Stimulated activated CD4-positive, alpha-beta T cell treated with anti-CD3 and anti-CD28 coated beads, Interleukin-4, amount 100 ng/mL, for 48 hours (primary cell): ENCODE measurements around the gene FBLIM1.

Experiments
- DNase-seq, 2 donors: peaks; one replicate each; pipeline ENCODE4 v3.0.0-alpha.2; 2020; ENCODE audit warnings: low read depth in 2 of 2

The FBLIM1 gene

DNA sequence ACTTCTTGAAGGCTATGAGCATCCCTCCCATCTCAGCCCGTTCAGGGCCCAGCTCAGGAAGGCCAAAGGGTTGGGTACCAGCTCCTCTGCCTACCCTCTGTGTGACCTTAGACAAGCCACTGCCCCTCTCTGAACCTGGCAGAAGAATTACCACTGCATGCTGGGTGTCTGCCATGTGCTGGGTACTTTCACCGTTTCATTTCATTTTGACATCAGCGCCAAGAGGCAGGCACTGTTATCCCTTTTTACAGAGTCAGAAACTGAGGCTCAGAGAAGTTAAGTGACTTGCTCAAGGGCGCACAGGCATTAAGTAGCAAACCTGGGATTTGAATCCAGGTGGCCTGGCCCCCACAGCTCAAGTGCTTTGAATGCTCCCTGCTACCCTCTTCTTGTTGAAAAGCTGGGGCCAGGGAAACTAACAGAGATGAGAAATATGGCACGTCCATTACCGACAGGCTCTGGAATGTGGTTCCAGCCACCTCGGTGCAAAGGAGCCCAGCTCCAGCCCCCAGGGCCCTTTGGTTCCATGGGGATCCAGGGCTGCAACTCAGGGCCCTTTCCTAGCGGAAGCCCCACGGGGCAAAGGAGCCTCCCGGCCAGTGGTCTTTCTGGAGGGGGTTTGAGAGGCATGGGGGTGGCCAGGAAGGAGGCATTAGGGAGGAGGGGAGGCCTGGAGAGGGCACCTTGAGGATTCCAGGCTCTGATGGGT, 9.8 kb upstream of the FBLIM1 start:
- no peak for DNase-seq

DNA sequence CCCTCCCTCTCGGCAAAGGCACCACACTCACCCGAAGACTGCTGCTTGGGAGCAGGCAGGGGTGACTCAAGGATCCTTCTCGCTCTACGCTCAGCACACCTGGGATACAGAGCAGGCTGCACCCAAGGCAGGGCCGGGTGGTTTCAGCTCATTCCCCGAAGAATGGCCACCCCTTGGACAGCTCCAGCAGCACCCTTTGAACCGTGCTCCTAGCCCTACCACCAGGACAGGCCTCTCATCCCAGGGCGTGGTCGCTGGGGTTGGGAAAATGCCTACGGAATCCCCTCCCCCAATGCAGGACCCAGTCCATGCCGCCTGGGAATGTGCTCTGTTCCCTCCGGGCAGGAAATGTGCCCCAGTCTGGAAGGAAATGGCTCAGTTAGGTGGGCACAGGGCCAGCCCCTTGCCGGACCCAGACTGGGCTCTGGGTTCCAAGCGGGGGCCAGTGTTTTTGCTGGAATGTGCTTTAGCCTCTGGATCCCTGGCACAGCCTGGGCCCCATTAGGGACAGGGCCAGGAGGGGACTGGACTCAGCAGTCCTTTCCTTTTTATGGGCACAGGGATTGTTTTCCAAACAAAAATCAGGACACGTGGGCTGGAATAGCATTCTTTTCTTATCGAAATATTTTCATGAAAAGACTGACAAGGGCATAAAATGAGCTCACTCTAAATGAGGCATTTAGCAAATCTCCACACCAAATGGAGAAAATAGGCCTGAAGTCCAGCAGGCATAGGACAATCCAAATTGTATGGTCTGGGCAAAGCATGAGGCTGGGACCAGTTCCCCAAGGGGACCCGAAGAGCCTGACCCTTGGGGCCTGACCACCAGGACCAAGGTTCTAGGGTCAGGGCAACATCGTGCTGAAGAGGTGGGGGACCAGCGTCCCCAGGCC, 8.9 kb upstream of the FBLIM1 start:
- DNase-seq: no peak

DNA sequence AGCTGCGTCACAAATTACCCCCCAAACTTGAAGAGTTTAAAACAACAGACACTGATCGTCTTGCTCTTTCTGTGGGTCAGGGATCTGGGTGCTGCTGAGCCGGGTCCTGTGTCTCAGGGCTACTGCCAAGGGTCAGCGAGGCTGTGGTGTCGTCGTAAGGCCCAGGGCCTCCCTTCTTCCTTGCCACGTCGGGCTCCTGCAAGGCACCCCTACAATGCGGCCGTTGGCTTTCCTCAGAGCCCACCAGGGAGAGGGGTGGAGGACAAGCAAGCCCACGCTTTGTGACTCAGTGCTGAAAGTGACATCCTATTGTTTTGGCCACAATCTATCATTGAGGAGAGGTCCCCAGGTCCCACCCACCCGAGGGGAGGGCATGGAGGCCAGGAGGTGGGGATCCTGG, 7.7 kb upstream of the FBLIM1 start:
- DNase-seq: no peak

DNA sequence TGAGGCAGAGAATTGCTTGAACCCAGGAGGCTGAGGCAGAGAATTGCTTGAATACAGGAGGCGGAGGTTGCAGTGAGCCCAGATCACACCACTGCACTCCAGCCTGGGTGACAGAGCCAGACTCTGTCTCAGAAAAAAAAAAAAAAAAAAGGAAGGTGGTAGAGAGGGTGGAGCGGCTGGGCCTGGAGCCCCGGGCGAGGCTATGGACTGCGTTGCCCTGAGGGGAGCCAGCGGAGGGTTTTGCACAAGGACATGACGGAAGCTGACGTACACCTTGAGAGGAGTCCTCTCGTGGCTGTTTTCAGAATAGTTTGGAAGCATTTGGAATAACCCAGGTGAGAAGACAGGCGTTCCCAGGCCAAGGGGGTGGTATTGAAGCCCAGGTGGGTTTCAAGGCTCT, 6.9 kb upstream of the FBLIM1 start:
- no peak for DNase-seq

DNA sequence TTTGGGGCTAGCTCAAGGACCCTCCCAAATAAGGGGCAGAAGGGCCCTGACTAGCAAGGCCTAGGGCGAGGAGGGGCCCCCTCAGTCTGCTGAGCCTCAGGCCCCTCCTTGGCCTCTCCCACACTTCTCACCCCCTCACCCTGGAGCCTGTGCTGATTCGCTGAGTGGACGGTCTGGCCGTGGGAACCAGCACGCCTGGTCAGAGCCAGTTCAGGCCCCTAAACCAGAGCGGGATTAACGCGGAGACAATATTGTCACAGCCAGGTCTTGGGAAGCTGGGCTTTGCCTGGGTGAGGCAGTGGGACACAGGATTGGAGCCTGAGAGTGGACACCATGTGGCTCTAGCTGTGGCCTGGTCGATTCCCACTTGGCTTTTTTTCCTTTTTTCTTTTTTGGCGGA, 4.8 kb upstream of the FBLIM1 start:
- DNase-seq: no peak

DNA sequence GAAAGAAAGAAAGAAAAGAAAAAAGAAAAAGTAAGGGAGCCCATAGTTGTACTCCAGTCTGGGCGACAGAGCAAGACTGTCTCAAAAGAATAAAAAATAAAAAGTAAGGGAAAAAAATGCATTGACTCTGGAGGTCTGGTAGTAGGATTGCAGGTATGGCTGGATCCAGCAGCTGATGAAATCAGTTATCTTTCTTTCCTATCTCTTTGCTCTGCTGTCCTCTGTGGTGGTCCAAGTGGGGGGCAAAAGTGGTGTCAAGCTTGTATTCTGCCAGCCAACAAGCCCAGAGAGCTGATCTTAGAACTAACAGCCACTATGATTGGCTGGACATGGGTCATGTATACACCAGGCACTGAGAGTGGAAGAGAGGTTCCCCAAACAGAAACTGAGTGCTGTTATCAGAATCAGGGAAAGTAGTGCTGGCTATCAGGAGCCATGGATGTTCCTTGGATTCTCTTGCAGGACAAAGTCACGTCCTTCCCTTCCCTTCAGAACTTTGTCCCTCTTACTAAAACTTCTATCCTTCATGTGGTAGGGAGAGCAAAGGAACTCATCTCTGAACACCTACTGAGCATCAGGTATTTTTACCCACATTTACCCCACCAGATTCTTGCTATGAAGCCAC, 3.5 kb upstream of the FBLIM1 start:
- no peak for DNase-seq

DNA sequence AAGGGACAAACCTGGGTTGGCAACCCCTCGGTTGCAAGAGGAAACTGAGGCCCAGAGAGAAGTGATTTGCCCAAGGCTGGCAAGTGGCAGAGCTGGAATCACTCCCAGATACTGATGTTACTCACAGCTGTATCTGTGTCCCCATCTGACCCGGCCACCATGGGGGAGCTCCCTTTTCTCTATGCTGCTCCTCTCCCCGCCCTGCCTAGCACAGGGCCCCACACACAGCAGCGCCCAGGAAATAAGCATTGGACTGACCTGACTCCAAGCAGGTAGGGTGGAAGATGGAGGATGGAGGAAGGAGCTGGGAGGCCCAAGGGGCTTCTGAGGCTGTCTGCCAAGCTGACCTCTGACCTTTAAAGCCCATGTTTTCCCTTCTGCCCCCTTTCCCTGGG, 3.0 kb upstream of the FBLIM1 start:
- DNase-seq: no peak

DNA sequence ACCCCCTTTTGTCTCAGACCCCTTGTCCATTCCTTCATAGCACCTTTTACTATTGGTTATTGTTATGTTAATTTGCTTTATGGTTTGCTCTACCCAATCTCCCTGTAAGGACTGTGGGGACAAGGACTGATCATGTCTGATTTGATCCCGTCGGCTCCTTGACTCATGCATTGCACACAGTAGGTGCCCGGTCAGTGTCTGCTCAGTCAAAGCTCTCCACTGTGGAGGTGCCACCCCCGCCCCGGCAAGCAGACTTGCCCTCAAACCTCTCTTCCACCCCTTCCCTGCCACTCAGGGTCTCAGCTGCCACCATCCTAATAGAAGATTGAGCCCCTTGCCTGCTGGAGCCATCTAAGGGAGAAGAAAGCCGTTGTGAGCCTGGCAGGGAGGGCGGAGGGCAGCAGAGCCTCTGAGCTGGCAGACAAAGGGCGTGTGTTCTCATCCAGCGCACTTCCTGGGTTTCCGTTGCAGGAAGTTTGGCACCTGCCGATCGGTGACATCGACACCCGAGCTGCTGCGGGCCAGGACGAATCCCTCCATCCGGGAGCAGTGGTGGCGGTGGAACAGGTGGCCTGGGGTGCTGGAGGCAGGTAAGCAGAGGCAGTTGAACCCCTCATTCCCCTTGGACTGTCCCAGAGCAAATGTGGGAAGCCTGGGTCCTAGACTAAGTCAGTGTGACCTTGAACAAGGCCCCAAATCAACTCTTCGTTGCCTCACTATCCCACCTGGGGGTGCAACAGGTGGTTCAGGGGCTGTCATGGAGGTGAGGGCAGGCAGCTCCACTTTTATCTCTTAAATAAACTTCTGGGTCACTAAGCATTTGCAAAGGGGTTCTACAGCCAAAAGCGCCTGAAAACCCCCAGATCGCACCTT, 2.2 kb upstream of the FBLIM1 start:
- no peak for DNase-seq

DNA sequence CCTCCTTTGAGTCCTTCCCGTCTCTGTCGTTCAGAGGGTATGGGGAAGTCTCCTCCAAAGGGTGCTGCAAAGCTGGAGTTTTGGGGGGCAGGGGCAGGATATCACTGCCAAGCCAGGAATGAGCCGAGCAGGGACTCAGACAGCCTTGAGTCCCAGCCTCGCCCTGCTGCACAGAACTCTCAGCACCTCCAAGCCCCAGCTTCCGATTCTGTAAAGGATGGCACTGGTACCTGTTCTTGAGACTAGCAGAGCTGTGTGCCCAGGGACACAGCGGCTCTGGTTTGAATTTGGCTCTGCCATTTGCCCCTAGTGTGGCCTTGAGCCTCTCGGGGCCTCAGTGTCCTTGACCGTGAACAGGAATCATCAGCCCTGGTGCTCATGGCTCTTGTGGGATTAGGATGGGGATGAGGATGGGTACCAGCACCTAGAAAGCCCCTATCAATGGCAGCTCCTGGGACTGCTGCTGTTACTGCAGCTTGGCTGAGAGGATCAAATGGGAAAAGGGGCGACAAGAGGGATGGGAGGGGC, 1.5 kb upstream of the FBLIM1 start:
- DNase-seq: no peak

DNA sequence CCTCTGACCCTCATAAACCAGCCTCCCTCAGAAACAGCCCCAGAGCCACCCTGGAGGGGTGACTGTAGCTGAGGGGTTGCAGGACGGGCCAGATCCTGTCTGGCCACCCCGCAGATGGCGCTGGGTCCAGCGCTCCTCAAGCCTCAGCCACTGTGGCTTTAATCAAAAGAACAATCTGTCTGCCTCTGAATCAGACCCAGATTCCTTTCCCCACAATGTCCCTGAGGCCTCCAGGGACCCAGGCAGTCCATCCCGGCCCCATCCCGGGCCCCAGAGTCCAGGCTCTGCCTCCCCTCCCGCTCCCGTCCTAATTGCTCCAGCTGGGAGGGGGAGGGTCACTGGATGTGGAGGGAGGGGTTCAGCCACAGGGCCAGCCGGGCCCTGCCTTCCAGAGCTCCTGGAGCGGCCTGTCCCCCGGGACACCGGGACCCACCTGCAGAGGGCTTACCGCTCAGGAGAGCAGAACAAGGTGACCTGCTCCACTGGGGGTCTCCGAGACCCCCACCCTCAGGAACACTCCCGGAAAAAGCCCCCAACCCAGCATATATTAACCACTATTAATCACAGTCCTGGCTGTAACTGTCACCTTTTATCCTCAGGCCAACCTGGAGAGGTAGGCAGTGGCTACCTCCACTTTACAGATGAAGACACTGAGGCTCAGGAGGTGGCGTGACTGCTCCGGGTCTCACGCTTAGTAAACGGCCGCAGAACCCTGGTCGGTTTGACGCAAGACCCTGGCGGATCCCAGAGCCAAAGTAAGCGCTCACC, 836 bp upstream of the FBLIM1 start:
- DNase-seq: no peak

DNA sequence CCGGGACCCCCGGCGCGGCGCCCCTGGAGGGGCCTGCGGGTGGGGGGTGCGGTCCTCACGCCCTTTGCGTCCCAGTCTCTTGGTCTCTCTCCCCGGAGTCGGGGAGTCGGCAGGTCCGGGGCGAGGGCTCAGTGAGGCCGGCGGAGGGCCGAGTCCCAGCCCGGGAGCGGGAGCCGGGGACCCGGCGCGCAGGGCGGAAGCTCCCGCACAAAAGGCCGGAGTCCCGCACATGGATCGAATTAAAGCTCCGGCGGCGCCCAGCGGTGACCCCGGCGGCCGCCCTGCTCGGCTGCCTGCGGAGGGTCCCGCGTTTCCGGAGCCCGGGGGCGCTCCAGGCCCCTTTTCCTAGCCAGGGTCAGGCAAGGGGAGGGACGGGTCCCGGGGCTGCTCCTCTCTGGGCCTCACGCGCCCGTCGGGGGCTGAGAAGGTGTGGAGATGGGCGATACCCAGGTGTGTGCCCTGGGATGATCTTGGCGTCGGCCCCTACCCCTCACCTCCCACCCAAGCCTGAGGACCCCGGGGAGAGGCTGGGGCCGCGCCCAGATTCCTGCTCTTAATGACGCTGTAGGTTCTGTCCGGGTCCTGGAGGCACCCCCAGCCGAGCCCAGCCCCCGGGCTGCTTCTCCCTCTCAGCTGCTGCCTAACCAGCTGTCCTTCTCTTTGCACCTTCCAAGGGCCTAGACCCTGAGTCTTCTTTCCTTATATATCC, 512 bp downstream of the FBLIM1 start:
- DNase-seq: no peak

DNA sequence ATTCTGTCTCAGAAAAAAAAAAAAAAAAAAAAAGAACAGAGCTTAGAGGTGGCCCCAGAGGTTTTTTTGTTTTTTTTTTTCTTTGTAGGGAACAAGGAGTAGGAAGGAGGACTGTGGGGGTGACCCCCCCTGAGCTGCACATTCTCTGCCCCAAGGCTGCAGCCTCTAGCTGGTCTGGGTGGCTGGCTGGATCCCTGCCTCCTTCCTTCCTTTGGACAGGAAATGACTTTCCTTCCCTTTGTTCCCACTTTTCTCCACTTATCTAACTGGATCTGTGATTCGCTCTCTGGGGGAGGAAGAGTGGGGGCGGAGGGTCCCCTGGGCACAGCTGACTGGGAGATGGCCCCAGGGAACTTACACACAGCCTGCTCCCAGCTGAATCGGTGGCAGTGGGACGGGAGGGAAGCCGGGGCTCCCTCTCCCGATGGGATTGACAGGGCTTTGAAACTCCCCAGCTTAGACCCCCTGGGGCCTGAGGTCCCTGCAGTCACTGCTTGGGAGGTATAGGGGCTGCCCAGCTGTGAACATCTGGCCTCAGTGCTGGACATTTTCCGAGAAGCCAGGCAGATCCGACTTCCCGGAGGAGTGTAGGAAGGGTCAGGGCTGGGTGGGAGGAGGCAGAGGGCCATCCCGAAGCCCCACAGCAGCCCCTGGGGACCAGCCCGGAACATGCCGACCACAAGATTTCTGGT, 2.1 kb downstream of the FBLIM1 start:
- no peak for DNase-seq

DNA sequence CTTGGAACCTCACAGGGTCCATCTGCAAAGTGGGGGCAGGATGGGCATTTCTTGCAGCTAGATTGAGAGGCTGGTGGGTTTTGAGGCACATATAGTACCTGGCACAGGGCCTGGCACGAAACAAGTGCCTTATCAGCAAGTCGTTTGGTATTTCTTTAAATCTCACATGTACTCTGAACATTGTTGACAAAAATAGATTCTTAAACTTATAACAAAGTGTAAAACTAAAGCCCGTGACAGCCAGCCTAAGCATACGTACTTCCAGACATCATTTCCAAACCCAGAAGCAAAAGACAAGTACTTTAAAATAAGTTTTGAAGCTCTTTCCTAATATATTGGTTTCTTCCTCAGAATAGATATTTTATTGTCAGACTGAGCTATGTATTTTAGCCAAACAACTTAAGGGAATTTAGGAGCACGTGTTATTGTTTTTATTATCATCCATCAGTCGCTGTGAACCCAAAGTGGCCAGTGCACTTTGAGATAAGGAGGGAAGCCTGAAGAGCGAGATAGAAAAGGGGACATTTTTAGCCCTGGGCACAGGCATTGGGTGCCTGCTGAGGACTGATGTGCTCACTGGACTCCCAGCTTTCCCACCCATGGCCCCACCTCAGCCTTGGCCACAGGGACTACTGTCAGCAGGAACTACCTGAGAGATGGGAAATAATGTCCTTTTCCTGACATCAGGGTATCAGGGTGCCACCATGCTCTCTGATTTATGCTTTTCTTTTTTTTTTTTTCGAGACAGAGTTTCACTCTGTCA, 3.0 kb downstream of the FBLIM1 start:
- DNase-seq: no peak

DNA sequence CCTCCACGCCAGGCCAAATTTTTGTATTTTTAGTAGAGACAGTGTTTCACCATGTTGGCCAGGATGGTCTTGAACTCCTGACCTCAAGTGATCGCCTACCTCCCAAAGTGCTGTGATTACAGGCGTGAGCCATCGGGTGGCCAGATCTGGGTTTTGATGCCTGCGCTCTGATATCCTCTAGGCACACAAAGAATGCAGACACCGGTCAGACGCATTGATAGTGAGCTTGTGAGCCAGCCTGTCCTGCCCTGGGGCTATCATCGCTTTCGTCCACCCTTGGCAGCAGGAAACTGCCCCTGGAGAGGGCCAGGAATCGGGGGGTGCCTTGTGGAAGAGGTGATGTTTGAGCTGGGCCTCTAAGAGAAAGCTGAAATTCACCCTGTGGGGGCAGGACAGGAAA, 4.0 kb downstream of the FBLIM1 start:
- no peak for DNase-seq

DNA sequence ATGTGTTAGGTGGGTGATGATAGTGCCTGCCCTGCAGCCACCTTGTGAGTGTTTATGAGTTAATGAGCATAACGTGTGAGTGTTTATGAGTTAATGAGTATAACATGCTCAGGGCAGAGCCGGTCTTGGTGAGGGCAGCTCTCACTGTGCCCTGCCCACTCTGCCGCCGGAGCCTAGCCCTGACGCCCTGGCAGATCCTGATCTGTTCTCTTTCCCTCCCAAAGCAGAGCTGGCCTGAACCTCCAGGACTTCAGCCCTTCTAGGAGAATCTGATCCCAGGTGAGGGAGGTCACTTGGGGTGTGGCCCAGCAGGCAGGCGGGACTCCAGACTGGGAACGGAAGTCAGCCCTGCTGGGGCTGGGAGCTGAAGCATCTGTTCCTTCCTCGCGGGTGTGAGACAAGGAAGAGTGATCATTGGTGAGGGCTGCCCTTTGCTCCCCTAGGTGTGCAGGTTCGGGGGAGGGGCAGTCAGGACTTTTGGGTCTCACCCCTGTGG, 5.7 kb downstream of the FBLIM1 start:
- DNase-seq: no peak

DNA sequence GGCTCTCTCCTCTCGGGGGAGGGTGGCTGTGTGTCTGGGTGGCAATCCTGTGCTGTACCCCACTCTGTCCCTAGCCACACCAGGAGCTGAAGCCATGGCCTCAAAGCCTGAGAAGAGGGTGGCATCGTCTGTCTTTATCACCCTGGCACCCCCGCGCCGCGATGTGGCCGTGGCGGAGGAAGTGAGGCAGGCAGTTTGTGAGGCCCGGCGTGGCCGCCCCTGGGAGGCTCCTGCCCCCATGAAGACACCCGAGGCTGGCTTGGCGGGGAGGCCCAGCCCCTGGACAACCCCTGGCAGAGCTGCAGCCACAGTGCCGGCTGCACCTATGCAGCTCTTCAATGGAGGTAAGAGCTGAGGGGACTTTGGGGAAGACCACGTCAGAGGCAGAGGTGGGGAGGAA, 6.3 kb downstream of the FBLIM1 start:
- DNase-seq: no peak

DNA sequence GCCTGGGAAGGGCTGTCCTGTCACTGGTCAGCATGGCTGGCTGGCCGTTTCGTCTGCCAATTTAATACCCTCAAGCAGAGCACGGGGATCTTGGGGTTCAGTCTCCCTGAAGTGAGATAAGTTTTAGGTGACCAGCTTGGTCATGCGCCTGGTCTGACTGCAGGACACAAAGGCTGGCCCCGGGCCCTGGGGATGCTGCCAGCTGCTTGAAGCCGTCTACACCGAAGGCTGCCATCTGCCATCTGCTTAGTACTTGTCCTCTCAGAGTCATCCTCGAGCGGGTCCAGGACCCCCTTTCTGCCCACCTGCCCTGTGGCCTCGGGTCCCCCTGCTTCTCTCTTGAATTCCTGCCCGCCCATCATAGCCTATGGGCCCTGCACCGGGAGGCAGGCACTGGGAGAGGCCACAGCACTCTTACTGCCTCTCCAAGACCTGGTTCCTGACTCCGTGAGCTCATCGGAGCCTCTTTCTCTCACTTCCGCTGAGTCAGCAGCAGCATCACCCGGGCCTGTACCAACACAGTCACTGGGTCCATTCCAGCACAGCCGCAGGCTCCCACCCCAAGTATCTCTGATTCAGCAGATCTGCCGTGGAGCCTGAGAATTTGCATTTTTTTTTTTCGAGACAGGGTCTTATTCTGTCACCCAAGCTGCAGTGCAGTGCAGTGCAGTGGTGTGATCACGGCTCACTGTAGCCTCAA, 7.0 kb downstream of the FBLIM1 start:
- DNase-seq: no peak

DNA sequence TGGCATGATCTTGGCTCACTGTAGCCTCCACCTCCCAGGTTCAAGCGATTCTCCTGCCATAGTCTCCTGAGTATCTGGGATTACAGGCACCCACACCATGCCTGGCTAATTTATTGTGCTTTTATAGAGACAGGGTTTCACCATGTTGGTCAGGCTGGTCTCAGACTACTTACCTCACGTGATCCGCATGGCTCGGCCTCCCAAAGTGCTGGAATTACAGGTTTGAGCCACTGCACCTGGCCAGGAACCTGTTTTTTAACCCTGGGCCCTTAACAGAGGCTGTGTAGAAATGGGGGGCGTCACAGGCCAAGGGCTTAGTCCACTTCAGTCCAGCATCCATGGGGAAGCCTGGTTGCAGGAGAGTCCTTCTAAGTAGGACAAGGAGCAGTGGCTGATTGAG, 9.3 kb downstream of the FBLIM1 start:
- DNase-seq: no peak
